IMR-90 (cell line): Measurements from ENCODE around the gene FRK.

Source experiments
- MAFK ChIP-seq: IDR thresholded peaks from 2 replicates; pipeline ENCODE4 v1.6.1; 2012; ENCODE audit warnings: low read depth, low read length, improper control_type of control experiment
- POLR2A ChIP-seq: IDR thresholded peaks from 2 replicates; pipeline ENCODE4 v1.6.1; 2012; ENCODE audit warnings: mild to moderate bottlenecking, low read depth, low read length

GRCh38 chr6:116102873-116103272, 42.2 kb upstream of the FRK start:
- TF ChIP-seq POLR2A = no peak
- no peak for TF ChIP-seq MAFK
